Skeletal muscle satellite cell (primary cell): ENCODE measurements around the gene DOLPP1. TPM values are rescaled to one million over a fixed set of nuclear protein-coding genes. Genes with fewer than 3 reads are reported as not detected.
A peak's percentile ranks its signal among the peaks of the same experiment; 100 is the strongest.
"Not testable (repeated sequence)": the region's sequence is repeated elsewhere in the genome, so short reads cannot be mapped to it uniquely, and the experiment has no call there.

Experiments
- H3K27me3 ChIP-seq: 2 replicates; pipeline ENCODE4 v1.7.0; 2013; ENCODE audit warnings: low read length; ENCODE audit not compliant: control insufficient read depth, insufficient read depth
- H3K36me3 ChIP-seq: 2 replicates; pipeline ENCODE4 v1.7.0; 2013; ENCODE audit warnings: mild to moderate bottlenecking, control low read depth, low read length; ENCODE audit not compliant: insufficient read depth
- H3K4me1 ChIP-seq: 2 replicates; pipeline ENCODE4 v1.7.0; 2013; ENCODE audit warnings: low read length; ENCODE audit not compliant: control insufficient read depth, insufficient read depth
- H3K4me2 ChIP-seq: 2 replicates; pipeline ENCODE4 v1.7.0; 2013; ENCODE audit warnings: mild to moderate bottlenecking, low read length
- H3K4me3 ChIP-seq: 2 replicates; pipeline ENCODE4 v1.7.0; 2013; ENCODE audit warnings: low read length
- H3K9ac ChIP-seq: 2 replicates; pipeline ENCODE4 v1.7.0; 2013; ENCODE audit warnings: mild to moderate bottlenecking, low read depth, low read length, moderate library complexity
- H3K9me3 ChIP-seq: replicated peaks from 2 replicates; pipeline ENCODE4 v1.7.0; 2013; ENCODE audit warnings: mild to moderate bottlenecking, control low read depth, low read length
- total RNA-seq: library from RNA; depleted of rRNA; stranded (reverse); fragments of >200 nt; gene quantifications from 2 replicates; pipeline ENCODE4 v1.2.3, GENCODE V29; 2012; rRNA removed

DOLPP1 gene
- 8.6 and 10.5 TPM in 2 replicates for total RNA-seq

- H3K9me3 ChIP-seq = no peaks in the 10 kb centered on the region
- H3K4me3 ChIP-seq = peak within 1 kb of the TSS; percentile 85
- H3K27me3 ChIP-seq = no peaks in the 10 kb centered on the region
- H3K4me2 ChIP-seq = peak within 1 kb of the TSS; percentile 97
- H3K36me3 ChIP-seq = peaks cover 7% of the 10 kb centered on the region
- peak within 1 kb of the TSS; percentile 85 for H3K9ac ChIP-seq
- peaks cover 16% of the 10 kb centered on the region for H3K4me1 ChIP-seq
Measured at GRCh38 chr9:129080601-129081387, at the start of gene DOLPP1. Gene DOLPP1, plus strand, starts transcription at chr9:129081111. Its CDS starts 21 bp downstream, at chr9:129081132.

GRCh38 chr9:129031514-129031913 lies 49.4 kb upstream of the DOLPP1 start:
- no peak overlapping the region for H3K9ac ChIP-seq
- no peaks in the 10 kb centered on the region for H3K27me3 ChIP-seq
- no peaks in the 10 kb centered on the region for H3K36me3 ChIP-seq
- H3K4me2 ChIP-seq = no peak overlapping the region
- no peaks in the 10 kb centered on the region for H3K9me3 ChIP-seq
- H3K4me3 ChIP-seq = no peak overlapping the region
- H3K4me1 ChIP-seq = peaks cover 16% of the 10 kb centered on the region

GRCh38 chr9:129032541-129033159 lies 48.3 kb upstream of the DOLPP1 start:
- Histone ChIP-seq H3K36me3 (no peaks in the 10 kb centered on the region), H3K9ac (no peak overlapping the region), H3K4me3 (no peak overlapping the region), H3K27me3 (no peaks in the 10 kb centered on the region), H3K4me2 (no peak overlapping the region), H3K9me3 (no peaks in the 10 kb centered on the region), H3K4me1 (peaks cover 11% of the 10 kb centered on the region)

- no peak overlapping the region for H3K4me2 ChIP-seq
- no peaks in the 10 kb centered on the region for H3K27me3 ChIP-seq
- H3K36me3 ChIP-seq = no peaks in the 10 kb centered on the region
- H3K4me1 ChIP-seq = peaks cover 15% of the 10 kb centered on the region
- H3K9ac ChIP-seq = no peak overlapping the region
- no peaks in the 10 kb centered on the region for H3K9me3 ChIP-seq
- H3K4me3 ChIP-seq = no peak overlapping the region
Measured at GRCh38 chr9:129033216-129033615, 47.7 kb upstream of the DOLPP1 start.

GRCh38 chr9:129035838-129036237 lies 45.1 kb upstream of the DOLPP1 start:
- Histone ChIP-seq H3K4me3 (peak overlapping the region; percentile 65), H3K4me2 (peak overlapping the region; percentile 89), H3K9ac (peak overlapping the region; percentile 66), H3K4me1 (peaks cover 18% of the 10 kb centered on the region)
- H3K27me3 ChIP-seq, H3K36me3 ChIP-seq, H3K9me3 ChIP-seq: not testable (repeated sequence)

- Histone ChIP-seq H3K27me3 (no peaks in the 10 kb centered on the region), H3K9me3 (no peaks in the 10 kb centered on the region), H3K4me3 (peak within 1 kb of the TSS; percentile 98), H3K9ac (peak within 1 kb of the TSS; percentile 87), H3K4me2 (peak within 1 kb of the TSS; percentile 96), H3K36me3 (peaks cover 10% of the 10 kb centered on the region), H3K4me1 (peaks cover 18% of the 10 kb centered on the region)
Measured at GRCh38 chr9:129036241-129036922, 44.5 kb upstream of the DOLPP1 start, which contains the start of gene MIGA2. Gene MIGA2, plus strand, starts transcription at chr9:129036626. Its CDS starts 3,969 bp downstream, at chr9:129040595.

GRCh38 chr9:129036923-129037766 lies 43.8 kb upstream of the DOLPP1 start:
- Histone ChIP-seq H3K27me3 (no peaks in the 10 kb centered on the region), H3K9me3 (no peaks in the 10 kb centered on the region), H3K36me3 (peaks cover 17% of the 10 kb centered on the region), H3K9ac (peak overlapping the region; percentile 87), H3K4me1 (peaks cover 18% of the 10 kb centered on the region), H3K4me3 (peak overlapping the region; percentile 98), H3K4me2 (peak overlapping the region; percentile 96)

GRCh38 chr9:129037767-129038098 lies 43.2 kb upstream of the DOLPP1 start:
- peaks cover 18% of the 10 kb centered on the region for H3K4me1 ChIP-seq
- H3K4me3 ChIP-seq = peak overlapping the region; percentile 98
- H3K27me3 ChIP-seq = no peaks in the 10 kb centered on the region
- H3K9ac ChIP-seq = peak overlapping the region; percentile 87
- no peaks in the 10 kb centered on the region for H3K9me3 ChIP-seq
- peak overlapping the region; percentile 96 for H3K4me2 ChIP-seq
- peaks cover 23% of the 10 kb centered on the region for H3K36me3 ChIP-seq

GRCh38 chr9:129038109-129038852 lies 42.6 kb upstream of the DOLPP1 start:
- Histone ChIP-seq H3K27me3 (no peaks in the 10 kb centered on the region), H3K4me2 (peak overlapping the region; percentile 96), H3K36me3 (peaks cover 23% of the 10 kb centered on the region), H3K4me3 (peak overlapping the region; percentile 98), H3K9ac (no peak overlapping the region), H3K9me3 (no peaks in the 10 kb centered on the region), H3K4me1 (peaks cover 18% of the 10 kb centered on the region)

GRCh38 chr9:129040113-129040643 lies 40.7 kb upstream of the DOLPP1 start:
- no peaks in the 10 kb centered on the region for H3K9me3 ChIP-seq

More at GRCh38 chr9:129040113-129040643, 40.7 kb upstream of the DOLPP1 start:
- Histone ChIP-seq H3K4me2 (no peak overlapping the region), H3K4me3 (no peak overlapping the region), H3K27me3 (no peaks in the 10 kb centered on the region), H3K9ac (no peak overlapping the region), H3K4me1 (peaks cover 18% of the 10 kb centered on the region), H3K36me3 (peaks cover 27% of the 10 kb centered on the region)
